K562 (cell line): ENCODE measurements around the gene SNU13. TPM values are rescaled to one million over a fixed set of nuclear protein-coding genes. Genes with fewer than 3 reads are reported as not detected.

Experiments
- GABPB1 ChIP-seq: sonication (generic); formaldehyde crosslinking; IDR thresholded peaks from 2 replicates; pipeline ENCODE4 v1.8.0; 2022; ENCODE audit warnings: mild to moderate bottlenecking, missing genetic modification reagents
- ID3 ChIP-seq, 2 experiments: fragments of 250-450 bp in 1 of 2; fragments of 450-650 bp in 1 of 2; sonication (Bioruptor Pico) in 1 of 2; IDR thresholded peaks; 2 replicates each; pipeline versions ENCODE4 v1.6.1 to v1.8.0; 2016 to 2021; ENCODE audit warnings: mild to moderate bottlenecking in 2 of 2, moderate library complexity in 2 of 2, missing compliant biosample characterization in 1 of 2, missing genetic modification characterization in 1 of 2
- KDM1A ChIP-seq, 2 experiments: fragments of 450-650 bp; IDR thresholded peaks; 2 replicates each; pipeline ENCODE4 v1.6.1; 2016; ENCODE audit warnings: mild to moderate bottlenecking in 2 of 2
- MIER1 ChIP-seq: fragments of 450-650 bp; IDR thresholded peaks from 2 replicates; pipeline ENCODE4 v1.6.1; 2016; ENCODE audit warnings: antibody characterized with exemption, mild to moderate bottlenecking, low read depth
- MLLT1 ChIP-seq, 2 experiments: fragments of 450-650 bp; IDR thresholded peaks; 2 replicates each; pipeline ENCODE4 v1.6.1; 2016
- SETDB1 ChIP-seq: IDR thresholded peaks from one replicate; pipeline ENCODE4 v1.6.1; 2012; ENCODE audit warnings: low read length, control low read depth, inconsistent platforms
- SMARCE1 ChIP-seq: fragments of 450-650 bp; IDR thresholded peaks from 2 replicates; pipeline ENCODE4 v1.7.1; 2016; ENCODE audit warnings: mild to moderate bottlenecking
- SMC3 ChIP-seq: conservative IDR thresholded peaks from 2 replicates; pipeline ENCODE4 v1.6.1; 2011; ENCODE audit warnings: low read depth, low read length, improper control_type of control experiment; ENCODE audit not compliant: insufficient read depth
- ZBTB11 ChIP-seq, 3 experiments: fragments of 200-800 bp in 1 of 3; fragments of 250-450 bp in 1 of 3; fragments of 450-650 bp in 1 of 3; sonication (Bioruptor Pico) in 1 of 3; sonication (Bioruptor generic) in 1 of 3; formaldehyde crosslinking in 1 of 3; IDR thresholded peaks; 2 replicates each; pipeline versions ENCODE4 v1.6.1 to v1.8.0; 2016 to 2022; ENCODE audit warnings: mild to moderate bottlenecking in 2 of 3, missing genetic modification characterization in 2 of 3, missing compliant biosample characterization in 1 of 3, moderate library complexity in 1 of 3
- ZBTB40 ChIP-seq, 2 experiments: fragments of 450-650 bp in 1 of 2; sonication (generic) in 1 of 2; formaldehyde crosslinking in 1 of 2; IDR thresholded peaks; 2 replicates each; pipeline versions ENCODE4 v1.7.1 to v1.9.0; 2016 to 2022; ENCODE audit warnings: inconsistent platforms in 1 of 2, mild to moderate bottlenecking in 1 of 2, missing genetic modification reagents in 1 of 2
- polyA plus RNA-seq, 8 experiments: library from polyadenylated mRNA; depleted of rRNA in 4 of 8; stranded (reverse) in 5 of 8; unstranded in 3 of 8; fragments of >200 nt; fragmentation: Nextera tagmentation in 2 of 8; fragmentation: Illumina TruSeq in 1 of 8; extraction: Ambion mirVana in 2 of 8; extraction: Trizol in 1 of 8; gene quantifications; 2 replicates each; pipeline versions ENCODE4 v1.2.1 to v1.2.3, GENCODE V29; 2011 to 2014; ENCODE audit warnings: inconsistent platforms in 1 of 8, missing spikeins in 1 of 8
- total RNA-seq, 7 experiments: library from RNA; depleted of rRNA in 6 of 7; stranded (reverse); fragments of >200 nt in 6 of 7; fragmentation: Illumina TruSeq in 2 of 7; extraction: Trizol in 2 of 7; gene quantifications; 2 replicates each; pipeline versions ENCODE4 v1.2.1 to v1.2.3, GENCODE V29; 2011 to 2021; ENCODE audit warnings: low replicate concordance in 1 of 7

SNU13 gene
- total and polyA plus RNA-seq, 9 of the 15 experiments (the other 6 are each of a cell fraction or from before 2014, with no cell fraction given) = 185 to 981 (median 283) TPM

GRCh38 chr22:41688365-41689211, at the start of gene SNU13 (continued):
- TF ChIP-seq ZBTB40 (IDR thresholded peaks at IDR 0.05) (peak; percentile 93), ZBTB40 (CRISPR knock-in tag; IDR thresholded peaks at IDR 0.05) (no peak), MIER1 (no peak), GABPB1 (CRISPR knock-in tag) (peak; percentile 89), ID3 (CRISPR knock-in tag; IDR thresholded peaks at IDR 0.05) (no peak), ID3 (tag; IDR thresholded peaks at IDR 0.05) (no peak), SMARCE1 (no peak), ZBTB11 (CRISPR knock-in tag; IDR thresholded peaks at IDR 0.05) (peak in 1 of 3 experiments; percentile 89; a peak in 2 of 6 replicates), SMC3 (no peak), SETDB1 (no peak), MLLT1 (IDR thresholded peaks at IDR 0.05) (no peak), KDM1A (IDR thresholded peaks at IDR 0.05) (no peak)
